Left ventricle myocardium inferior (tissue), 1 donor: Measurements from ENCODE around the gene PBX1. TPM values are rescaled to one million over a fixed set of nuclear protein-coding genes. Genes with fewer than 3 reads are reported as not detected.

ENCODE experiments used
- DNase-seq: peaks from one replicate; pipeline ENCODE4 v3.0.0-alpha.2; 2020
- H3K27ac ChIP-seq: fragments of 200-600 bp; replicated peaks from 2 replicates; pipeline ENCODE4 v1.8.0; 2021
- H3K27me3 ChIP-seq: fragments of 200-600 bp; 2 replicates; pipeline ENCODE4 v1.8.0; 2021; ENCODE audit warnings: low read depth
- H3K36me3 ChIP-seq: fragments of 200-600 bp; 2 replicates; pipeline ENCODE4 v1.8.0; 2021
- H3K4me1 ChIP-seq: fragments of 200-600 bp; 2 replicates; pipeline ENCODE4 v1.8.0; 2021
- H3K4me3 ChIP-seq: fragments of 200-600 bp; 2 replicates; pipeline ENCODE4 v1.8.0; 2021; ENCODE audit warnings: mild to moderate bottlenecking, moderate library complexity
- H3K9me3 ChIP-seq: fragments of 200-600 bp; replicated peaks from 2 replicates; pipeline ENCODE4 v1.8.0; 2021
- CTCF ChIP-seq: fragments of 200-600 bp; IDR thresholded peaks from 2 replicates; pipeline ENCODE4 v1.8.0; 2021; ENCODE audit warnings: antibody characterized with exemption, mild to moderate bottlenecking, borderline replicate concordance
- intact Hi-C: fragments of 100-400 bp; cut with micrococcal nuclease; formaldehyde crosslinking; loops from one replicate; pipeline ENCODE4 v1.11.0; 2022
- total RNA-seq: library from RNA; stranded (reverse); fragmentation: NEBNext Ultra II Directional; extraction: Animal tissue kit (Norgen Biotek cat#: 25700); gene quantifications from one replicate; pipeline ENCODE4 v1.2.1, GENCODE V29; 2021
- donor health status: DM: no; HTN: yes; CAD: no; lungs with severe emphysema.

PBX1 gene
- total RNA-seq, 1 donor from 2014 or later: 73.2 TPM

GRCh38 chr1:164561472-164561871 is 2.5 kb downstream of the PBX1 start:
- no peaks in the 10 kb centered on the region for H3K27me3 ChIP-seq
- no peak for TF ChIP-seq CTCF
- H3K9me3 ChIP-seq: no peaks in the 10 kb centered on the region
- peaks cover 50% of the 10 kb centered on the region for H3K4me1 ChIP-seq
- no peaks in the 10 kb centered on the region for H3K36me3 ChIP-seq
- intact Hi-C loops: loop anchor here (10.0 kb wide), 1 partner anchor 223 kb away; no protein-coding TSS in a partner anchor
- peak overlapping the region; percentile 82 for H3K4me3 ChIP-seq
- no peak for DNase-seq
- H3K27ac ChIP-seq: peak overlapping the region; percentile 85

- Histone ChIP-seq H3K4me1 (peaks cover 56% of the 10 kb centered on the region), H3K27ac (peak overlapping the region; percentile 85), H3K9me3 (no peaks in the 10 kb centered on the region), H3K4me3 (peak overlapping the region; percentile 82), H3K36me3 (no peaks in the 10 kb centered on the region), H3K27me3 (no peaks in the 10 kb centered on the region)
- no peak for DNase-seq
- intact Hi-C loops: loop anchor here (10.0 kb wide), 1 partner anchor 223 kb away; no protein-coding TSS in a partner anchor
- TF ChIP-seq CTCF: no peak
These were observed 3.1 kb downstream of the PBX1 start for GRCh38 chr1:164562061-164562460.

- Histone ChIP-seq H3K36me3 (no peaks in the 10 kb centered on the region), H3K27me3 (no peaks in the 10 kb centered on the region), H3K27ac (peak overlapping the region; percentile 85), H3K9me3 (no peaks in the 10 kb centered on the region), H3K4me3 (peak overlapping the region; percentile 82), H3K4me1 (peaks cover 57% of the 10 kb centered on the region)
- no peak for TF ChIP-seq CTCF
- intact Hi-C loops: loop anchor here (10.0 kb wide), 1 partner anchor 222 kb away; no protein-coding TSS in a partner anchor
- no peak for DNase-seq
These were observed 3.5 kb downstream of the PBX1 start for GRCh38 chr1:164562511-164562910.

- Histone ChIP-seq H3K4me1 (peaks cover 57% of the 10 kb centered on the region), H3K27me3 (no peaks in the 10 kb centered on the region), H3K4me3 (peak overlapping the region; percentile 82), H3K9me3 (no peaks in the 10 kb centered on the region), H3K36me3 (no peaks in the 10 kb centered on the region), H3K27ac (peak overlapping the region; percentile 85)
- intact Hi-C loops: loop anchor here (10.0 kb wide), 1 partner anchor 222 kb away; no protein-coding TSS in a partner anchor
- no peak for TF ChIP-seq CTCF
- no peak for DNase-seq
These were observed 4.0 kb downstream of the PBX1 start for GRCh38 chr1:164562947-164563520.

GRCh38 chr1:164563721-164564360 is 4.9 kb downstream of the PBX1 start:
- intact Hi-C loops: loop anchor here (10.0 kb wide), 1 partner anchor 221 kb away; no protein-coding TSS in a partner anchor
- peak overlapping the region; percentile 82 for H3K4me3 ChIP-seq
- H3K9me3 ChIP-seq: no peaks in the 10 kb centered on the region
- H3K4me1 ChIP-seq: peaks cover 61% of the 10 kb centered on the region
- H3K27ac ChIP-seq: peak overlapping the region; percentile 85
- no peak for TF ChIP-seq CTCF
- peaks cover 2% of the 10 kb centered on the region for H3K36me3 ChIP-seq
- no peak for DNase-seq
- H3K27me3 ChIP-seq: no peaks in the 10 kb centered on the region
